Measurements from ENCODE around the gene FGF8.

The FGF8 gene

GRCh38 chr10:101767966-101768790 lies 7.7 kb downstream of the FGF8 start:
- no peak for DNase-seq

DNA sequence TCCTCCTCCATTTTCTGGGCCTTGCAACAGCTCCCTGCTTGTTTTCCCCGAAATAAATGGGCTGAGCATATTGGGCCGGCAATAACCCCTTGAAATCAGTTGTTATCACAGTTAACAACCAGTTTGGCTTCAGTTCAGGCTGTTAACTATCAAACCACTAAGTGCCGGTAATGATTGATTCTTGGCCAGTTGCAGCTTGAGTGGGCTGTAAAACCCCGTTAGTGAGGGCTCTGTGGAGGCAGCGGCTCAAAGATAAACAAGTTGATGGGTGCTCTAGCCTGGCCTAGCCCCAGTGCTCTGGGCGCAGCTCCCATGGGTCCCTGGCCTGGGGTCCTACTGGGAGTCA lies 8.3 kb downstream of the FGF8 start:
- no peak for DNase-seq

- no peak for DNase-seq
Observed at GRCh38 chr10:101766753-101767599, 8.9 kb downstream of the FGF8 start.

GRCh38 chr10:101766306-101766705 lies 9.6 kb downstream of the FGF8 start:
- DNase-seq, result no peak

DNA sequence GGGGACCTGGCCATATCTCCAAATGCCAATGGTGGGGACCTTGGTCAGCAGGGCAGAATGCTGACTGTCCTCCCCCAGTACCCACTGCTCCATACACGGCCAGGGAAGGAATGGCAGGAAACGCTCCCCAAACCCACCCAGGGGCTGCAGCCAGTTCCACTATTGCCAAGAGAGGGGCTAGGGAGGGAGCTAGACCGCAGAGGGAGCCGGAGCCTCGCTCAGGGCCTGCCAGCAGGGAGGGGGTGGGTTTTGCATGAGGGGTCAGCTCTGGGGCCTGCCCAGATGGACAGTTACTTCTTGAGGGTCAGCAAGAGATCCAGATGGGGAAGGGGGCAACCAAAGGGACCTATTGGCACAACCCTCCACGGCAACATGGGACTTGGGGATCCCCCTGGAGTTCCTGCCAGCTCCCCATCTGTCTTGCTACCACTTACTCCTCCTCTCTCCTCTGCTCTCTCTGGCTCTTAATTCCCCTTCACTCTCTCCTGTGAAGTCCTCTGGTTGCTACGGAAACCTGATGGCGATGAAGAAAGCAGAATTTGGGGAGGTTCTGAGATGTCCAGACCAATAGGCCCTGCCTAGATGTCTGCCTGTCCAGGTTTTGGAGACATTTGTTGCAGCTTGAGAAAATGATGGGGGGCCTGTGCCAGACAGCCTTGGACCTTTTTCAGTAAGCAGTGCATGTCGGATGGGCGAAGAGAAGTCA lies 12.6 kb downstream of the FGF8 start:
- DNase-seq, result no peak

GRCh38 chr10:101762736-101763135 lies 13.2 kb downstream of the FGF8 start:
- DNase-seq, result no peak

- no peak for DNase-seq
Observed at GRCh38 chr10:101761226-101761625, 14.7 kb downstream of the FGF8 start.

DNA sequence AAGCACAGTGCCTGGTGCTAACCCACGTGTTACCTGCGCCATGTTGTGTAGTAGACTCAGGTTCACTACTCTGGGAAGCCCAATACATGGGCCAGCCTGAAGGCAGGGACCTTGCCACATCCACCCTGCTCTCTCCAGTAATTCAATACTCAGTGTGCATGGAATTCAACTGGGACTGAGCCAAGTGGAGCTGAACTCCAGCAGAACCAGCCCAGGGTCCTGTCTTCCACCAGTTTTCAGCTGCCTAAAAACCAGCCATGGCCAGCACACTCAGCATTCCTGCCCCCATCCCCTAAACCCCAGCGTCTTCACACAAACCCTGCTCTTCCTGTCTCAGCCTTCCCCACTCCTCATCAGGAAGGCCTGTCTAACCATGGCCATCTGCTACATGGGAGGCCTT lies 15.4 kb downstream of the FGF8 start:
- DNase-seq, result no peak

DNA sequence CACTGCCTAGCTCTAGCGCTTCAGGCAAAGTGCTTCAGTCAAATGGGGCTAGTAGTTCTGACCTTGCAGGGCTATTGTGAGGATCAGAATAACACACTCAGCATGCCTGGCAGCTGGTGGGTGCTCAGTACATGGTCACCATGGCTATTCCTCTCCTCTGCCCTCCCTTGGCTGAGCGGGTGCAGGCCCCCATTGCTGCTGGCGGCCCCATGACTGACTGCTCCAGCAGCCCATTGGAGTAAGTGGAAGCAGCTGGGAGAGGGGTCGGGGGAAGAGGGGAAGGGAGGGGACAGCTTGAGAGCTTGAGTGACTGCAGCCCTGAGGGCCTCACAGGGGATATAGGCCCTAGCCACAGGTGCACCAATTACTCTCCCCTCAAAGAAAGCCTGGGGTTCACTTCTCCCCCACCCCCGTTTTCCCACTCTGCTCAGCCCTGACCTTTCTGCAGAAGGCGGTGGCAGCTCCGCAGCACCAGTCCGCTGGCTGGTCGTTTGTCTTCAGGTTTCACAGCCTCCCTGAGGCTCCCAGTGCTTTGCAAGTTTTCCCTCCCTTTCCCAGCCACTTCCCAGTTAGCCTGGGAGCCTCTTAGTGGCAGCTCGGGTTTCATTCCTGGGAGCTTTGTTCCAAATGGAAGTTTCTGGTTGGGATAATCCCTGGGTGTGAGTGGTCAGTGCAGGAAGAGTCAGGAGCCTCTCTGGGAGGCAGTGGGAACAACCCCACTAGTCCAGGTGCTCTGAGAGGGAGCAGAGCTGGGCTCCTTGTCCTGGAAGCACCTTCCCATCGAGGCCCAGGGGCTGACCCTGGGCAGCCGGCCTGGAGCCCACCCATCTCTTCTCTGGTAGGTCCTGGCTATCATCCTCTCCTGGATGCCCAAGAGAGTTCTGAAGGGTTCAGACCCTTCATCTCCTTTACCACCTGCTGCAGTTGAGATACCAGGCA lies 16.3 kb downstream of the FGF8 start:
- DNase-seq, result no peak

DNA sequence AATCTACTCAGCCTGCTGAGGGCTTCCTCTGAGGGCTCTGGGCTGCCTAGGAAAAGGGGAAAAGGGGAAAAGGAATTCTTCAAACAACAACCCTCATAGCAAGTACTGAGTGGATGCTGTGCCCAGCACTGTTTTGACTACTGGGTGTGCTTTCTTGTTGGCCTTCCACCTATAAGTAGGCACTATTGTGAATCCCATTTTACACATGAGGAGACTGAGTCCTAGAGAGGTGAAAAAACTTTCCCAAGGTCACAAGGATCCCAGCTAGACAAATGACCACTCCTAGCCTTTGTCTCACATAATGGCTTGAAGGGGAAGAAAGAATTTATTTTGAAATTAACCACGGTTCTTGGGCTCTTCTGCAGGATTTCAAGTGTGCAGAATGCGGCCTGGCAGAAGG lies 17.1 kb downstream of the FGF8 start:
- DNase-seq, result no peak

GRCh38 chr10:101752241-101752640 lies 23.7 kb downstream of the FGF8 start:
- DNase-seq, result no peak

DNA sequence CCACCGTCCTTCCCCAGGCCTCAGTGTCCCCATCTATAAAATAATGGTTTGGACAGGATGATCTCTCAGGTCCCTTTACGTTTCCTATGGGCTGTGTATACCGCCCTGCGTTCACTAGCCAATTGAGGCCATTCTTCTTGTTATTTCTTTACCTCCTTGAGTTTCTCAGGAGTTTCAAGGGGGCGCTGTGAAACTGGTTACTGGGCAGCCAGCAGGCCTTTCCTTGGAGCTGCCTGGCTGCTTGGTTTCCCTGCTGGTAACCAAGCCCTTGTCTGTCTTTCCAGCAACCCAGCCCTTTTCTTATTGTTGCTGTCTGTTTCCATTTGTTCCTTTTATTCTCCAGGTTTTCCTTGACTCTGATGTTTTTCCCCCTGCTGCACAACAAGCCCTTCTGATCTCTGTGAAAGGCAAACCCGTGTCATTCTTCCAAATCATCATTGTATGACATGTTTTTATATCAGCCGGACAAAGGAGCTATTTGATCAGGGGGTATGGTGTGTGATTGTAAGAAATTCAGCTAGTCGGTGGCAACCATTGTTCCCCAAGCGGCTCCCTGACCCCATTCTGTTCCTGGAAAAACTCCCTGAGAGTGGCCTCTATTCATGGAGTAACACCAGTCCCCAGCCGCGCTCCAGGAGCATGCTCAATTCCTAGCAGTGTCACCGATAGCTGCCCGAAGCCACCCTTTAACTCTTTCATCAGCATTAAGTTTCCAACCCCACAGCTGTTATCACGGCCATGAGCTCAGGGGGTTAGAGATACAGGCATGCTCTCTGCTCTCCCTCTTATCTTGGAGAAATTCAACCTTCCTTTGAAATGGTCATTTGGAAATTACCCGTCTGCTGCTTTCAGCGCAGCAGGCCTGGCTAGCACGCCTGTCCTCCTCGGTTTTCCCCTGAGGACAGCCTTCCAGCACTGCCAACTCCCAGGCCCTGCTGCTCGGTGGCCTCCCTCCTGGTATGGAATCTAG lies 26.6 kb downstream of the FGF8 start:
- DNase-seq, result no peak

DNA sequence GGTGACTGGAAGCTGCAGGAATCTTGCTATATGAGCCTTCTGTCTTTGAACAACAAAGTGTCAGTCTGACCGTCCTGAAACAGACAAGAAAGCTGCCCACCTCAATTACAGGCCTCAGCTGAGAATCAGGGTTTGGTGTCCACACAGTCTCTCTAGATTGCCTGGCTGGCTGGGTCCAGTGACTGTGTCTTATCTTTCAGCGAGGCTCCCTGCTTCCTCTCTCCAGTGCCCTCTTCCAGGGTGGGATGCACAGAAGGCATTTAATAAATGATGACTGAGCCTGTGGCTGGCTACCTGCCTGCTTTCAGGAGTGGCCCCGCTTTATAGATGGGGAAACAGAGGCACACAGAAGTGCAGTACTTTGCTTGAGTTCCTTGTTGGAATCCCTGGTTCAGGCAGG lies 27.4 kb downstream of the FGF8 start:
- DNase-seq, result no peak

GRCh38 chr10:101745074-101745696 lies 30.7 kb downstream of the FGF8 start:
- DNase-seq, result no peak

- no peak for DNase-seq
Observed at GRCh38 chr10:101744267-101744666, 31.6 kb downstream of the FGF8 start.

DNA sequence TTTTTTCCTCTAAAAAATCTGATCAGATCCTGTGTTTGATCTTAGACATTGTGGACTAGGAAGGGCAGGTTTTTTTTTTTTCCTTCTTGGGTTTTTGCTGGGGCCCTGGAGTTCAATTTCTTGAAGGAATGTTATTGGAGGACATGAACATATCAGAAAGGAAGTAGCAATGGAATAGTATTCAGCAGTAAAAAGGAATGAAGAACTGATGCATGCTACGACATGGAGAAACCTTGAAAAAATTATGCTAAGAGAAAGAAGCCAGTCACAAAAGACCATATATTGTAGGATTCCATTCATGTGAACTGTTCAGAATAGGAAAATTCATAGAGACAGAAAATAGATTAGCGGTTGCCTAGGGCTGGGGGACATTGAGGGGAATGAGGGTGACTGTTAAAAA lies 34.0 kb downstream of the FGF8 start:
- no peak for DNase-seq

- DNase-seq, result no peak
Observed at GRCh38 chr10:101736666-101737065, 39.2 kb downstream of the FGF8 start.

DNA sequence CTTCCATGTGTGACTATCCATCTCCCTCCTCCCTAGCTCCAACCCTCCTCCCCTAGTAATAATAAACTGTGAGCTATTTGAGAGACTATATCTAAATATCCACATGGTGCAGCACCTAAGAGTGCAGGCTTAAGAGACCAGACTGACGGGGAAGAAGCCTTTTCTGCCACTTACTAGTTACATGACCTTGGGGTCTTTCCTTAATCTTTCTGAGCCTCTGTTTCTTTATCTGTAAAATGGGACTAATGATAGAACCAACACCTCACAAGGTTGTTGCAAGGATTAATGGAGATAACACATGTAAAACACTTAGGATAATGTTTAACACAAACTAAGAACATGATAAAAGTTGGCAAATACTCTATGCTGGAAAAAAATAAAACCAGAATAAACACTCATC lies 43.8 kb downstream of the FGF8 start:
- no peak for DNase-seq

- no peak for DNase-seq
Observed at GRCh38 chr10:101726115-101726387, 49.9 kb downstream of the FGF8 start.

GRCh38 chr10:101725296-101726114 lies 50.4 kb downstream of the FGF8 start:
- no peak for DNase-seq
